RWPE1 (cell line): ENCODE results near the gene EFTUD2.
A peak's percentile ranks its signal among the peaks of the same experiment; 100 is the strongest.

Source experiments
- CTCF ChIA-PET: fragments of 350-600 bp; sonication (Branson Sonifier 250); formaldehyde crosslinking; extraction: SDS; loops from one replicate; lab custom pipeline; 2021; lab: Yijun Ruan, JAX
- POLR2A ChIA-PET: fragments of 400-600 bp; formaldehyde crosslinking; extraction: SDS; loops from one replicate; lab custom pipeline; 2020; ENCODE audit warnings: antibody characterized with exemption; ENCODE audit not compliant: low non-redundant PET; lab: Yijun Ruan, JAX
- DNase-seq: peaks from one replicate; pipeline ENCODE4 v3.0.0; 2012; ENCODE audit warnings: low spot score
- H3K27ac ChIP-seq: fragments of 450-650 bp; 2 replicates; pipeline ENCODE4 v1.5.1; 2017
- CTCF ChIP-seq: fragments of 450-650 bp; conservative IDR thresholded peaks from 2 replicates; pipeline ENCODE4 v1.5.1; 2017; ENCODE audit warnings: low read depth, mild to moderate bottlenecking

Gene EFTUD2

GRCh38 chr17:44892250-44892649, 7.0 kb downstream of the EFTUD2 start:
- ChIA-PET CTCF (interaction anchor here (0.6 to 0.9 kb wide), 4 partner anchors 13 to 506 kb away, joined by 3 to 5 read pairs (median 4); no protein-coding TSS in a partner anchor), POLR2A (no interaction called here)
- no peak for DNase-seq
- TF ChIP-seq CTCF: no peak
- H3K27ac ChIP-seq: no peak overlapping the region

GRCh38 chr17:44889003-44889402, 10.2 kb downstream of the EFTUD2 start:
- ChIA-PET POLR2A (no interaction called here), CTCF (interaction anchor here (0.9 kb wide), 1 partner anchor 10 kb away, joined by 3 read pairs; no protein-coding TSS in a partner anchor)
- no peak for DNase-seq
- H3K27ac ChIP-seq: peak overlapping the region; percentile 47; the same call in 1 of the 2 replicates
- no peak for TF ChIP-seq CTCF

GRCh38 chr17:44887971-44888954, 11.0 kb downstream of the EFTUD2 start:
- TF ChIP-seq CTCF: no peak
- peak overlapping the region; percentile 47; the same call in 1 of the 2 replicates for H3K27ac ChIP-seq
- CTCF ChIA-PET: interaction anchor here (1.5 kb wide), 1 partner anchor 10 kb away, joined by 4 read pairs; no protein-coding TSS in a partner anchor
- POLR2A ChIA-PET: no interaction called here
- DNase-seq: no peak

GRCh38 chr17:44887016-44887415, 12.2 kb downstream of the EFTUD2 start:
- no peak overlapping the region for H3K27ac ChIP-seq
- ChIA-PET CTCF (interaction anchor here (1.5 kb wide), 1 partner anchor 9 kb away, joined by 4 read pairs; no protein-coding TSS in a partner anchor), POLR2A (no interaction called here)
- TF ChIP-seq CTCF: no peak
- no peak for DNase-seq

GRCh38 chr17:44884941-44885340, 14.3 kb downstream of the EFTUD2 start:
- no peak for DNase-seq
- no peak overlapping the region for H3K27ac ChIP-seq
- ChIA-PET CTCF (interaction anchor here (1.0 kb wide), 1 partner anchor 111 kb away, joined by 4 read pairs; no protein-coding TSS in a partner anchor), POLR2A (interaction anchor here (0.7 kb wide), 1 partner anchor 104 kb away, joined by 4 read pairs; no protein-coding TSS in a partner anchor)
- TF ChIP-seq CTCF: no peak

- no peak overlapping the region for H3K27ac ChIP-seq
- POLR2A ChIA-PET: interaction anchor here (0.6 kb wide), 1 partner anchor 28 kb away, joined by 6 read pairs; no protein-coding TSS in a partner anchor
- CTCF ChIA-PET: interaction anchor here (0.6 to 3.6 kb wide), 2 partner anchors 103 to 254 kb away, joined by 3 to 26 read pairs; partner anchors contain the start of gene ACBD4
- no peak for TF ChIP-seq CTCF
- no peak for DNase-seq
Measured at GRCh38 chr17:44881145-44881544, 18.1 kb downstream of the EFTUD2 start.
